NB4 (cell line): Measurements from ENCODE around the gene IFNL4.

Experiments used
- POLR2A ChIP-seq: IDR thresholded peaks from 2 replicates; pipeline ENCODE4 v1.6.1; 2011; ENCODE audit warnings: mild to moderate bottlenecking; ENCODE audit not compliant: insufficient read length; ENCODE audit errors: extremely low read depth
- TF ChIP-seq, protein P1 (sequence below): IDR thresholded peaks from one replicate; pipeline ENCODE4 v1.5.1; 2012; ENCODE audit warnings: low read depth, low read length

DNA sequence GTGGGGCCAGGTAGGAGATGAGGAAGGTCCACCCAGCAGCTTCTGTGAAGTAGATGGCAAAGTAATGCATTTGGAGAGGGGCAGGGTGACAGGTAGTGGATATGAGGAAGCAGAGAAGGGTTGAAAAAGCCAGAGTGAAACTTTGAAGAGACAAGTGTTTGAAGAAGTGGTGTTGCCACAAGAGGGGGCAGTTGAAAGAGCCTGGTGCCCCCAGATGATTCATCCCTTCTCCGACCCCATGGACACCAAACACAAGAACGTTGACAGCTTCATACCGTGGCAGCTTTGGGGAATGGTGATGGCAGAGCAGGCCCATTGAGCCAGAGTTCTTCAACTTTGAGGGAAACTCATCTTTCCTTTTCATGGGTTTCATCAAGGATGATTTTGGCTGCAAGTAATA lies 23.7 kb downstream of the IFNL4 start:
- TF ChIP-seq, protein P1, sequence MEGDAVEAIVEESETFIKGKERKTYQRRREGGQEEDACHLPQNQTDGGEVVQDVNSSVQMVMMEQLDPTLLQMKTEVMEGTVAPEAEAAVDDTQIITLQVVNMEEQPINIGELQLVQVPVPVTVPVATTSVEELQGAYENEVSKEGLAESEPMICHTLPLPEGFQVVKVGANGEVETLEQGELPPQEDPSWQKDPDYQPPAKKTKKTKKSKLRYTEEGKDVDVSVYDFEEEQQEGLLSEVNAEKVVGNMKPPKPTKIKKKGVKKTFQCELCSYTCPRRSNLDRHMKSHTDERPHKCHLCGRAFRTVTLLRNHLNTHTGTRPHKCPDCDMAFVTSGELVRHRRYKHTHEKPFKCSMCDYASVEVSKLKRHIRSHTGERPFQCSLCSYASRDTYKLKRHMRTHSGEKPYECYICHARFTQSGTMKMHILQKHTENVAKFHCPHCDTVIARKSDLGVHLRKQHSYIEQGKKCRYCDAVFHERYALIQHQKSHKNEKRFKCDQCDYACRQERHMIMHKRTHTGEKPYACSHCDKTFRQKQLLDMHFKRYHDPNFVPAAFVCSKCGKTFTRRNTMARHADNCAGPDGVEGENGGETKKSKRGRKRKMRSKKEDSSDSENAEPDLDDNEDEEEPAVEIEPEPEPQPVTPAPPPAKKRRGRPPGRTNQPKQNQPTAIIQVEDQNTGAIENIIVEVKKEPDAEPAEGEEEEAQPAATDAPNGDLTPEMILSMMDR, result no peak
- TF ChIP-seq POLR2A, result no peak
